ENCODE data around the gene CALML6.

Gene CALML6

GRCh38 chr1:1911350-1912041, 3.6 kb upstream of the CALML6 start:
- no peak for DNase-seq

- DNase-seq: no peak
Measured at GRCh38 chr1:1914101-1914970, 724 bp upstream of the CALML6 start.

- DNase-seq: no peak
Measured at GRCh38 chr1:1915911-1916840, 1.1 kb downstream of the CALML6 start.

GRCh38 chr1:1916851-1917251, 1.8 kb downstream of the CALML6 start:
- no peak for DNase-seq

- no peak for DNase-seq
Measured at GRCh38 chr1:1917304-1917976, 2.4 kb downstream of the CALML6 start.

GRCh38 chr1:1917995-1918900, 3.2 kb downstream of the CALML6 start:
- DNase-seq: no peak

- DNase-seq: no peak
Measured at GRCh38 chr1:1918901-1919303, 3.8 kb downstream of the CALML6 start, which contains the start of gene TMEM52. TMEM52 (minus strand) TSS chr1:1919279; CDS start chr1:1919265, 14 bp downstream.

GRCh38 chr1:1919304-1920056, 4.4 kb downstream of the CALML6 start:
- peak; percentile 29 for DNase-seq

- no peak for DNase-seq
Measured at GRCh38 chr1:1920057-1920607, 5.1 kb downstream of the CALML6 start.

- DNase-seq: no peak
Measured at GRCh38 chr1:1920608-1921458, 5.8 kb downstream of the CALML6 start.

- DNase-seq: no peak
Measured at GRCh38 chr1:1921459-1921862, 6.4 kb downstream of the CALML6 start.

- no peak for DNase-seq
Measured at GRCh38 chr1:1921901-1922701, 7.0 kb downstream of the CALML6 start.

- no peak for DNase-seq
Measured at GRCh38 chr1:1922702-1922955, 7.6 kb downstream of the CALML6 start.

- DNase-seq: no peak
Measured at GRCh38 chr1:1922956-1923833, 8.1 kb downstream of the CALML6 start.

GRCh38 chr1:1924386-1924785, 9.3 kb downstream of the CALML6 start:
- no peak for DNase-seq

GRCh38 chr1:1924849-1925248, 9.8 kb downstream of the CALML6 start:
- no peak for DNase-seq

All from GOT3 (cell line).